8988T (cell line): ENCODE measurements around the gene TSACC.
A peak's percentile ranks its signal among the peaks of the same experiment; 100 is the strongest.
"Not testable (repeated sequence)": the region's sequence is repeated elsewhere in the genome, so short reads cannot be mapped to it uniquely, and the experiment has no call there.

Experiments used
- DNase-seq: peaks from one replicate; pipeline ENCODE4 v3.0.0; 2011

TSACC gene

GRCh38 chr1:156338180-156338976, at the start of gene TSACC, which contains the start of gene CCT3:
TSACC (plus strand) TSS chr1:156338526; CDS start chr1:156339758, 1,232 bp downstream.
CCT3 (minus strand) TSS chr1:156338292; CDS start chr1:156338184, 108 bp downstream.
- peak; percentile 83 for DNase-seq

GRCh38 chr1:156289857-156290256, 48.5 kb upstream of the TSACC start:
- no peak for DNase-seq

GRCh38 chr1:156291226-156292061, 46.9 kb upstream of the TSACC start:
- DNase-seq, result peak; percentile 86

- no peak for DNase-seq
These were observed 45.3 kb upstream of the TSACC start for GRCh38 chr1:156293098-156293434.

GRCh38 chr1:156293895-156294294, 44.4 kb upstream of the TSACC start:
- DNase-seq, result no peak

- peak; percentile 44 for DNase-seq
These were observed 42.9 kb upstream of the TSACC start, which contains the start of gene GLMP for GRCh38 chr1:156295391-156295947. GLMP (minus strand) TSS chr1:156295679; CDS start chr1:156295645, 34 bp downstream.

GRCh38 chr1:156298852-156299357, 39.4 kb upstream of the TSACC start, which contains the start of gene VHLL:
VHLL (minus strand) TSS chr1:156299307; CDS start chr1:156299189, 118 bp downstream.
- DNase-seq, result no peak

GRCh38 chr1:156303241-156303640, 35.1 kb upstream of the TSACC start:
- no peak for DNase-seq

GRCh38 chr1:156305215-156305614, 33.1 kb upstream of the TSACC start:
- DNase-seq, result no peak

GRCh38 chr1:156308078-156308477, 30.2 kb upstream of the TSACC start:
- no peak for DNase-seq

- DNase-seq, result no peak
These were observed 27.4 kb upstream of the TSACC start for GRCh38 chr1:156310962-156311361.

GRCh38 chr1:156316909-156317308, 21.4 kb upstream of the TSACC start:
- DNase-seq, result no peak

GRCh38 chr1:156319664-156320063, 18.7 kb upstream of the TSACC start:
- DNase-seq, result no peak

GRCh38 chr1:156320560-156320959, 17.8 kb upstream of the TSACC start:
- no peak for DNase-seq

GRCh38 chr1:156323179-156323578, 15.1 kb upstream of the TSACC start:
- not testable (repeated sequence) for DNase-seq

GRCh38 chr1:156336242-156336641, 2.1 kb upstream of the TSACC start:
- DNase-seq, result no peak

GRCh38 chr1:156337052-156337887, 1.1 kb upstream of the TSACC start:
- DNase-seq, result no peak

GRCh38 chr1:156337888-156338179, 492 bp upstream of the TSACC start:
- no peak for DNase-seq

- DNase-seq, result no peak
These were observed 4.0 kb downstream of the TSACC start for GRCh38 chr1:156342166-156342955.

- DNase-seq, result no peak
These were observed 6.1 kb downstream of the TSACC start for GRCh38 chr1:156344409-156344808.

- not testable (repeated sequence) for DNase-seq
These were observed 7.7 kb downstream of the TSACC start for GRCh38 chr1:156346035-156346434.

- no peak for DNase-seq
These were observed 8.3 kb downstream of the TSACC start for GRCh38 chr1:156346636-156347035.
